Effector memory CD8-positive, alpha-beta T cell (primary cell): ENCODE data around the gene BABAM2.

Experiments used
- ATAC-seq: fragments of 150-1000 bp; cut with Tn5 transposase; replicated peaks from 2 replicates; pipeline ENCODE4 v1.10.0; 2021; ENCODE audit warnings: mild to moderate bottlenecking, moderate library complexity
- DNase-seq, 3 experiments: peaks; one replicate each; pipeline ENCODE4 v3.0.0; 2021
- H3K27ac Mint-ChIP-seq, 2 donors: one replicate each; pipeline ENCODE4 v1.8.0; 2022; ENCODE audit warnings: mild to moderate bottlenecking in 2 of 2, mixed read lengths in 2 of 2, moderate library complexity in 2 of 2
- H3K27me3 Mint-ChIP-seq, 2 donors: one replicate each; pipeline ENCODE4 v1.8.0; 2022; ENCODE audit warnings: mixed read lengths in 2 of 2
- H3K36me3 Mint-ChIP-seq: one replicate; pipeline ENCODE4 v1.8.0; 2022; ENCODE audit warnings: mild to moderate bottlenecking, moderate library complexity, mixed read lengths; ENCODE audit not compliant: insufficient read depth
- H3K4me1 Mint-ChIP-seq, 2 donors: one replicate each; pipeline ENCODE4 v1.8.0; 2022; ENCODE audit warnings: low read depth in 2 of 2, mixed read lengths in 2 of 2
- H3K4me3 Mint-ChIP-seq, 2 donors: one replicate each; pipeline ENCODE4 v1.8.0; 2022; ENCODE audit warnings: mild to moderate bottlenecking in 2 of 2, mixed read lengths in 2 of 2, moderate library complexity in 2 of 2
- H3K9me3 Mint-ChIP-seq, 2 donors: one replicate each; pipeline ENCODE4 v1.8.0; 2022; ENCODE audit warnings: mixed read lengths in 2 of 2

BABAM2 gene

DNA sequence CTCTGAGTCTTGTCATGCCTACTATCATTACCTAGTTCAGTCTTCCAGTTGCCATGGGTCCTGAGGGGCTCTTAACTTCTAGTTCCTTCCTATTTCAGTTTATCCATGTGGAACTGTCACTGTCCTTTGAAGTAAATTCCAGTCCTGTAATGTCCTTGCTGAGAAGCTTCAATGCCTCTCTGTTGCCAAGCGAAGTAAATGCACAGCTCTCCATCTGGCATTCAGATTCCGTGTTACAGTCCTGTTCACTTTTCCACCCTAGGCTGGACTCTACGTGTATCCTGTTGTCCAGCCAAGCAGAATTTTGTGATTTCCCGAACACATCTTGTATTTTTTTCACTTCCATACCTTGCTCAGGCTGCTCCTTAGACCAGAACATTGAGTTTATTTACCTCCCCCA is 245.3 kb downstream of the BABAM2 start:
- Mint-ChIP-seq H3K27me3 (no peaks in the 10 kb centered on the region), H3K27ac (peak overlapping the region in 1 of 2 donors; percentile 66), H3K4me1 (peaks cover 0 to 25% of the 10 kb centered on the region in 2 donors), H3K36me3 (peaks cover 3% of the 10 kb centered on the region), H3K4me3 (no peak overlapping the region), H3K9me3 (no peaks in the 10 kb centered on the region)
- ATAC-seq: no peak
- no peak for DNase-seq

DNA sequence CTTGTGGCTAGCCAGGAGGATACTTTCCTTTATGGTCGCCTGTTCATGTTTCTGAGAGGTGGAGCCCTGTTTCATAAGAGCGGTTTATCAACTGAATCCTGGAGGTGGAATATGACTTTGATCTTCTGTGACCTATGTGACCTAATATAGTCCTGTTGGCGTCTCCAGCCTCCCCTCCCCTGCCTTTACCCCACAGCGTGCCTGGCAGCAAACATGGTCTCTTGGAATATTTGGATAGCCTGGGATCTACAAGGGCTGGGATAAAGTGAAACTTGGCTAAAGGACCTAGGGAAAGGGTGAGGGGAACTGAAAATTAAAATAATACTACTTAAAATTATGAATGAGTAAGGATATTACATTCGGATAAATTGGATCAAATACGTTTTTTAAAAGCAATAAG is 246.0 kb downstream of the BABAM2 start:
- peaks cover 0 to 25% of the 10 kb centered on the region in 2 donors for H3K4me1 Mint-ChIP-seq
- DNase-seq (no peak), ATAC-seq (no peak)
- H3K27ac Mint-ChIP-seq: peak overlapping the region in 1 of 2 donors; percentile 66
- no peak overlapping the region for H3K4me3 Mint-ChIP-seq
- no peaks in the 10 kb centered on the region for H3K9me3 Mint-ChIP-seq
- H3K36me3 Mint-ChIP-seq: peaks cover 3% of the 10 kb centered on the region
- no peaks in the 10 kb centered on the region for H3K27me3 Mint-ChIP-seq

DNA sequence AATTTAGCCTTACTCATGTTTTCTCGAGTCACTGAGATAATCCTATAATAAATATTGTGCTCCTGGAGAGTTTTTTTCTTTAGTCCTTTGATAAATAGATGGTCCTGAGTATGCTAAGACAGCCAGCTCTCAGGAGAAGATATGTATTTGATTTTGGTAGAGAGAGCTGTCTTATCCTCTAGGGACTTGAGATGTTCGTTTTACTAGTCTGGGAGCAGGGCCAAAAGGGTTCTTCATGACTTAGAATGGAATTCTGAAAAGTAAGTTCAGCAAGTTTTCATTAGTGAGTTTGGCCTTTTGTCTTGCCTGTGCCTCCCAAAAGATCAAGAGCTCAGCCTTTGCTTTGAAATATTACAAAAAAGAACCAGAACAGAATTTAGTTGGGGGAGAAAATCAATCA is 246.7 kb downstream of the BABAM2 start:
- Mint-ChIP-seq H3K27ac (no peak overlapping the region), H3K4me3 (no peak overlapping the region), H3K27me3 (no peaks in the 10 kb centered on the region), H3K4me1 (peaks cover 0 to 25% of the 10 kb centered on the region in 2 donors), H3K36me3 (peaks cover 3% of the 10 kb centered on the region), H3K9me3 (no peaks in the 10 kb centered on the region)
- no peak for ATAC-seq
- DNase-seq: no peak

DNA sequence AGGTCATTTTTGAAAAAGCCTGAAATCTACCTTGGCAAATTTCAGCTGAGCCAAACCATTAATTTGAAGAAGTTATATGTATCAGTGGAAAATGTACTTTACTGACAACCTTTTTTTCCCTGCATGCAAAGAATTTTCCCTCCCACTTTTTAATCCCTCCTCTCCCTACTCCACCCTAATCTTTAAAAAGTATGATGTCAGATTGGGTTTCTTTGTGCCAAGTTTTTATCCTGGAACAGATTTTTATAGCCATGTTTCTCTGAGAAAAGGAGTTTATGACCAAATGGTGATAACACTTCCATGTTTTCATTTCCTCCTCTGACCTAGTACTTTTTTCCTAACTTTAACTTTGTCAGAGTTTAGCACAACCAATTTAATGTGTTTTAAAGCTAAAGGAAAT is 251.9 kb downstream of the BABAM2 start:
- H3K27ac Mint-ChIP-seq: no peak overlapping the region
- H3K36me3 Mint-ChIP-seq: peaks cover 3% of the 10 kb centered on the region
- ATAC-seq (no peak), DNase-seq (no peak)
- H3K27me3 Mint-ChIP-seq: no peaks in the 10 kb centered on the region
- H3K4me1 Mint-ChIP-seq: peaks cover 0 to 3% of the 10 kb centered on the region in 2 donors
- H3K9me3 Mint-ChIP-seq: no peaks in the 10 kb centered on the region
- H3K4me3 Mint-ChIP-seq: no peak overlapping the region

DNA sequence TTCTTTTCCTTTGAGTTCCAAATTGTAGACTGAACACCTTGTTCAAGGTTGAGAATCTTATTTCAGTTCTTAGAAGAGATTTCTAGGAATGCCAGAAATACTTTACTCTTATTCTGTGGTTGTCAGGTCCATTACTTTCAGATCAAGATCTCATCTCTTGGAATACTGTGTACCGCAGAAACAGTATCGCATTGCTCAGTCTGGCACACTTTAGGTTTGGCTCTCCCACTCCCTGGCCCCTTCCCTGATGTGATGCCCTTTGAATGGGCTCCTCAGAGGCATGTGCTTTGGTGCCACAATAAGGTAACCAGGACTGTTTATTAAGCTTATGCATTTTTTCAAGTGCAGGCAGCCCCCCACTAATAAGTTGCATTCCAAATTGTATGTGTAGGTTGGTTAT is 257.5 kb downstream of the BABAM2 start:
- Mint-ChIP-seq H3K4me1 (no peaks in the 10 kb centered on the region), H3K27me3 (no peaks in the 10 kb centered on the region), H3K9me3 (no peaks in the 10 kb centered on the region), H3K36me3 (no peaks in the 10 kb centered on the region), H3K27ac (peak overlapping the region in 1 of 2 donors; percentile 29), H3K4me3 (no peak overlapping the region)
- DNase-seq (no peak), ATAC-seq (no peak)

DNA sequence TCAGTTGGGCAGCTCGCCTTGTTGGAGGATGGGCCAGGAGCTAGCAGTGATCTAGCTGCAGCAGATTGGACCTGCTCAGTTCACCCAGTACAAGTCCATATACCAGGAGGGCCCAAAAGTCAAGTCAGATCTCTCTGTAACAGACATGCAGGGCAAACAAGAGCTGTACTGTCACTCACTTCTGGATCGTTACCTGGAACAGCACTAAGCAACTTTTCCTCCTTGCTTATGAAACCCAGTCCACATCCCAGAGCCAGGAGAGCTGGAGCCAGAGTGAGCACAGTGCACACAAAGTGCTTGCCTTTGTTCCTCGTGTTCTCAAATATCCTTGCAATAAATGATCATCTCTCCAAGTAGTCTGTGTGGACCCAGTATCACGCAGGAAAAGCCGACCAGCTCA is 258.0 kb downstream of the BABAM2 start:
- no peak overlapping the region for H3K4me3 Mint-ChIP-seq
- no peaks in the 10 kb centered on the region for H3K9me3 Mint-ChIP-seq
- DNase-seq (no peak), ATAC-seq (no peak)
- H3K36me3 Mint-ChIP-seq: no peaks in the 10 kb centered on the region
- no peaks in the 10 kb centered on the region for H3K4me1 Mint-ChIP-seq
- no peaks in the 10 kb centered on the region for H3K27me3 Mint-ChIP-seq
- peak overlapping the region in 1 of 2 donors; percentile 55 for H3K27ac Mint-ChIP-seq

DNA sequence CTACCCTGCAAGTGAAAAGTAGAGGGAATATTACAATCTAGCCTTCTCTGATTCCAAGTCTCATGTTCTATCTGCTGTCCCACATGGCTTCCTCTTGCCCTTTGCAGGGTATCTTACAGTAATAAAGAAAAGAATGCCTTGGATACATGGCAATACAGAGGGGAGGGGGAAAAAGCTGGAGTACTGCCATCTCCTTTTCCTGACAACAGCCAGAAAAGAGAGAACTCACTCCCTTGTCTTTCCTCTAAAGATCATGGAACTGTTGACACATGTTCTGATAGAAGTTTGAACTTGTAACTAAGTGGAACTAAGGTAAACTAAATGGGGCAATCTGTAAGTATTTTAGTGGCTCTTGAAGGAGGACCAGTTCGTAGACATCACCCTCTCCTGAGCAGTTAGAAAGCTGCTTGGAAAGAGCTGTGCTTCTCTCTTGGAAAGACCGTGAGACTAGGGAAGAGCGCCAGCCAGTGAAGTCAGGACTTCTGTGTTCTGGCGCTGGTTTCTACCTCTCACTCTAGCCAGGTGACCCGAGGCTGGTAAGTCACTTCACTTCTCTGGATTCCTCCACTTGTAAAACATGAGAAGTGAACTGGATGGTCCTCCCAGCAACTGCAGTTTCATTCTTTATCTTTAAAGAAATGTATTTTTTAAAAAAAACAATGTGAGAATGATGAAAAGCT is 259.8 kb downstream of the BABAM2 start:
- ATAC-seq (no peak), DNase-seq (no peak)
- no peak overlapping the region for H3K27ac Mint-ChIP-seq
- H3K9me3 Mint-ChIP-seq: peaks cover 3% of the 10 kb centered on the region in 2 donors
- H3K27me3 Mint-ChIP-seq: no peaks in the 10 kb centered on the region
- no peak overlapping the region for H3K4me3 Mint-ChIP-seq
- H3K36me3 Mint-ChIP-seq: peaks cover 2% of the 10 kb centered on the region
- no peaks in the 10 kb centered on the region for H3K4me1 Mint-ChIP-seq

DNA sequence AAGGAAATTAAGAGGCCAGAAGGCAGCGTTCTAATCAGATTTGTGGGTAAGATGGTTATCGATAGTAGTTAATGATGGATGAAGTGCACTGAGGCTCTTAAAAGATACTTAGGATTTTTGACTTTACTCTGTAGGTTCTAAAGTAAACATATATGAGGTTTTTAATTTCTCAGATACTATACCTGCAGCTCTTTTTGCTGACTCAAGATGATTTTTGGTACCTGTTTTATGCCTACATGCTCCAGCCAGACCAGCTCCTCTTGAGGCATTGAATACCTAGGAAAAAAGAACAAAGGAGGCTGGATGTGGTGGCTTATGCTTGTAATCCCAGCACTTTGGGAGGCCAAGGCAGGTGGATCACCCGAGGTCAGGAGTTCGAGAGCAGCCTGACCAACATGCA is 260.5 kb downstream of the BABAM2 start:
- H3K4me1 Mint-ChIP-seq: no peaks in the 10 kb centered on the region
- no peak overlapping the region for H3K27ac Mint-ChIP-seq
- DNase-seq (no peak), ATAC-seq (no peak)
- peaks cover 5 to 9% of the 10 kb centered on the region in 2 donors for H3K9me3 Mint-ChIP-seq
- peaks cover 2% of the 10 kb centered on the region for H3K36me3 Mint-ChIP-seq
- H3K4me3 Mint-ChIP-seq: no peak overlapping the region
- no peaks in the 10 kb centered on the region for H3K27me3 Mint-ChIP-seq

DNA sequence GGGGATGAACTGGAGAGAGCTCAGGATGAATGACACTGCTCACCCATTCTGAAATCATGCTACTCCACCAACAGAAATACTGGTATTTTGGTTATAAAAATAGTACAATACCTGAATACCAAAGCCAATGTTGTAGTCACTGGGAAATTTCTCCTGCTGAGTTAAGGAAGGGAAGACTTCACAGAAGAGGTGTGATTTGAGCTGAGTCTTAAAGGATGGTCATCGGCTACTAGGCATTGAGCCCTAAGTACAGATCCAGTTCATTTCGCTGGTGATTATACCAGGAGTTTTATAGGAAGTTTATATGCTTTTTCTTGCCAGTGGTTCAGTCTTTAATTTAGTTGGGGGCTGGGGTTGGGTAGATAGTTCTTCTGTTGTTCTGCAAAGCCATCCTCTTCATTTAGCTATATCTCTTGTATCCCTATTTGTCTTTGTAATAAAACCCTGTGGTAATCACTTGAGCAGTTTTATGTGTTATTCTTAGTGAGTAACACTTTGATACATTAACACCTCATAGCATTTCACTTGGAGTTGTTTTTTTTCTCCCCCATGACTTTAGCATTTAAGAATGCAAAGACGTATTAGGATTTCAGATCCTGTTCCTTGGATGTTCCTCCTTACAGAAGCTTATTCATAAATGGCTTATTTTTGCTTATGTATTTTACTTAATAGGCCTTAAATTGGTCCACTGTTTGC is 262.2 kb downstream of the BABAM2 start:
- H3K27ac Mint-ChIP-seq: no peak overlapping the region
- peaks cover 7 to 13% of the 10 kb centered on the region in 2 donors for H3K9me3 Mint-ChIP-seq
- H3K4me3 Mint-ChIP-seq: no peak overlapping the region
- H3K36me3 Mint-ChIP-seq: peaks cover 2% of the 10 kb centered on the region
- H3K27me3 Mint-ChIP-seq: no peaks in the 10 kb centered on the region
- no peaks in the 10 kb centered on the region for H3K4me1 Mint-ChIP-seq
- no peak for ATAC-seq
- no peak for DNase-seq

DNA sequence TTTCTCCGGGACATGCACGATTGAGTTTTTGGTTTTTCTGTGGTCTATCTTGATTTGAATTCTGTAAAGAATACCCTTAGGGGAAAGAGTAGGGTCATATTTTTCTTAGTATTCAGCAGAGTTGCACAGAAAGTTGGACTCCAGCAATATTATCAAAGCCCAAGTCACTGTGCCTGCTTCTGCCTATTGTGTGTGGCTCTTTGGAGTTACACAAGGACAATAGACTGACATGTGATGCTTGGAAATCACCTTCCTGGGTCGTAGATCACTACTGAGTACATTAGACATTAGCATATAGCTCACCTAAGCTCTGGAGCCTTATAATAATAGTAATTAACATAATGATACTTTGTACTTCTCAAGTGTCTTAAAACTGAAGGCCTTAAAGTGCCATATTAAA is 263.3 kb downstream of the BABAM2 start:
- Mint-ChIP-seq H3K9me3 (peaks cover 7 to 13% of the 10 kb centered on the region in 2 donors), H3K36me3 (peaks cover 2% of the 10 kb centered on the region), H3K27ac (no peak overlapping the region), H3K4me1 (no peaks in the 10 kb centered on the region), H3K4me3 (no peak overlapping the region), H3K27me3 (no peaks in the 10 kb centered on the region)
- no peak for ATAC-seq
- no peak for DNase-seq

DNA sequence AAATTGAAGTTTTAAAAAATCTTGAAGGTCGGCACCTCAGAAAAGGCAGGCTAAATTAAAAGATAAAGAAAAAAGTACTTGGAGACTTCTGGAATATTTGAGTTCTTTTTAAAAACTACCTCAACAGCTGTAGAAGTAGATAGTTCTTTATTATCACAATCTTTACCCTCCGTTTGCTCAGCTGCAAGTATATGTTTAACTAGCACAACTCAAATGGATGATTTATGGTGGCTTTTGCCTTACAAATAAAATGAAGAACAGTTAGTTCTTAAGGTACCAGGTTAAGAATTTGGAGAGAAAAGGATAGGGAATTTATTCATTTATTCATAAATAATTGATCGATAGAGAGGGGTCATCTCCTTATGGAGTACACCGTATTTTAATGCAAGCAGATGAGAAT is 264.6 kb downstream of the BABAM2 start:
- H3K9me3 Mint-ChIP-seq: peaks cover 7 to 13% of the 10 kb centered on the region in 2 donors
- H3K27me3 Mint-ChIP-seq: no peaks in the 10 kb centered on the region
- ATAC-seq (no peak), DNase-seq (no peak)
- H3K4me1 Mint-ChIP-seq: no peaks in the 10 kb centered on the region
- no peak overlapping the region for H3K4me3 Mint-ChIP-seq
- H3K27ac Mint-ChIP-seq: no peak overlapping the region
- peaks cover 2% of the 10 kb centered on the region for H3K36me3 Mint-ChIP-seq

DNA sequence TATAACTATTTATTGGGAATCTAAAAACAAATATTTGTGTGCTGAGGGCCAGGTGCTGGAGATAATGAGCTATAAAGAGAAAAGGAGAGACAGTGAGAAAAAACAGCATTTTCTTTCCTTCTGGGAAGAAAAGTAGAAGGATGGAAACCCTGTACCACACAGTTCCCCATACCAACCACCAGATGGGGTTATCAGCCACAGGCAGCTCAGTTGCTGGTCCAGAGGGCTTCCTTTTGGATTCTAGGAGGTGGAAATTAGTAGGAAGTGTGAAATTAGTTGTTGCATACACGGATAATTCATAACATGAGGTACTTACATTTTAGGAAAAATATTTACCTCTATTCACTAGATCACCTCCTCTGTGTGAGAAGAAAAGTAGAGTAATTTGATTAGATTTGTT is 265.1 kb downstream of the BABAM2 start:
- Mint-ChIP-seq H3K27me3 (no peaks in the 10 kb centered on the region), H3K36me3 (peaks cover 2% of the 10 kb centered on the region), H3K27ac (no peak overlapping the region), H3K9me3 (peaks cover 7 to 13% of the 10 kb centered on the region in 2 donors), H3K4me3 (no peak overlapping the region), H3K4me1 (no peaks in the 10 kb centered on the region)
- ATAC-seq: no peak
- no peak for DNase-seq

DNA sequence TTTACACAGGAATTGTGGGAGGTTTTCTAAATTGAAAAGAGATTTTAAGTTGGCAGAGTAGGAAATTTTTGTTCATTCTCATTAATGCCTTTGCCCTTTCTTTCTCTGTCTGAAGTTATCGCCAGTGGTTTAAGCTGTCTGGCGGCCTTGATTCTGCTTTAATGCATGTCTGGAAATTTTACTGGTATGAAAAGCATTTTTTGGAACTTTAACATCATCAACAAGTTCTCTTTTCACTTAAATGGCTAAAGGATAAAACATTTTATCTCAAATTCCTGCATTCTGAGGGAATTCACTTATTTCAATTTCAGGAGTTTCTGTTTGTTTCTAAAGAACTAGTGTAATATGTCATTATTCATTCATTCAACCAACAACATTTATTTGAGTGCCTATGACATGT is 268.3 kb downstream of the BABAM2 start:
- H3K4me1 Mint-ChIP-seq: no peaks in the 10 kb centered on the region
- no peak overlapping the region for H3K27ac Mint-ChIP-seq
- no peak for DNase-seq
- ATAC-seq: no peak
- peaks cover 7 to 13% of the 10 kb centered on the region in 2 donors for H3K9me3 Mint-ChIP-seq
- H3K27me3 Mint-ChIP-seq: no peaks in the 10 kb centered on the region
- no peak overlapping the region for H3K4me3 Mint-ChIP-seq
- H3K36me3 Mint-ChIP-seq: peaks cover 2% of the 10 kb centered on the region

DNA sequence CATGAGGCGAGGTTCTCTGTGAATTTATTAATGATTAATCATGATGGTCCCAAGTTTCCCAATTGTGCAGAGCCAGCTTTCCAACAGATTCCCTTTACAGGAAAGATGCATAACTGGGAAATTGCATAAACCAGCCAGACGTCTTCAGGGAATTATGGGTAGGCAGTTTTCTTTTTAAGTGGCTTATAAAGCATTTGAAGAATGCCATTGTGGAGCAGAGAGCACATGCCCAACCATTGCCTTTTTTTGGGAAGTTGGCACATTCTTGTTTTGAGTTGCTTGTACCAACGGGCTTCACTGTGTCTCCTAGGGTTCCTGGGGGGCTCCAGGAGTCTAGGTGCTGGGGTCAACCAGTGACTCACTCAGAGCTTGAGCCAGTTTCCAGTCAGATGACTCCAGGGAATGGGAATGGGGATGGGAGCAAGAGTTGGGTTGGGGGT is 270.5 kb downstream of the BABAM2 start:
- no peaks in the 10 kb centered on the region for H3K36me3 Mint-ChIP-seq
- no peaks in the 10 kb centered on the region for H3K4me1 Mint-ChIP-seq
- H3K27ac Mint-ChIP-seq: peak overlapping the region in 1 of 2 donors; percentile 35
- H3K9me3 Mint-ChIP-seq: peaks cover 1 to 4% of the 10 kb centered on the region in 2 donors
- H3K4me3 Mint-ChIP-seq: no peak overlapping the region
- ATAC-seq (no peak), DNase-seq (no peak)
- no peaks in the 10 kb centered on the region for H3K27me3 Mint-ChIP-seq
